KOPT-K1 (cell line): ENCODE data around the gene SPRYD3.
"Not testable (repeated sequence)": the region's sequence is repeated elsewhere in the genome, so short reads cannot be mapped to it uniquely, and the experiment has no call there.

Experiments
- H3K27ac ChIP-seq: fragments of 200-600 bp; sonication (generic); 2 replicates; pipeline ENCODE4 v1.5.1; 2016; ENCODE audit warnings: antibody characterized with exemption, mild to moderate bottlenecking, low read depth, low read length; ENCODE audit not compliant: poor library complexity, severe bottlenecking
- H3K36me3 ChIP-seq: fragments of 200-600 bp; sonication (generic); 2 replicates; pipeline ENCODE4 v1.5.1; 2017; ENCODE audit warnings: antibody characterized with exemption, mild to moderate bottlenecking, low read length, moderate library complexity; ENCODE audit not compliant: insufficient read depth
- H3K9me3 ChIP-seq: fragments of 200-600 bp; sonication (generic); 2 replicates; pipeline ENCODE4 v1.5.1; 2017; ENCODE audit warnings: antibody characterized with exemption, low read length, mild to moderate bottlenecking; ENCODE audit not compliant: insufficient read depth, poor library complexity, severe bottlenecking

The SPRYD3 gene

GRCh38 chr12:53045696-53046045 is 33.5 kb downstream of the SPRYD3 start:
- Histone ChIP-seq H3K36me3 (peaks cover 24% of the 10 kb centered on the region), H3K9me3 (no peaks in the 10 kb centered on the region), H3K27ac (no peak overlapping the region)

- Histone ChIP-seq H3K27ac (no peak overlapping the region), H3K36me3 (peaks cover 30% of the 10 kb centered on the region)
Measured at GRCh38 chr12:53044896-53045695, 34.1 kb downstream of the SPRYD3 start.

GRCh38 chr12:53044052-53044581 is 35.1 kb downstream of the SPRYD3 start:
- H3K36me3 ChIP-seq = peaks cover 39% of the 10 kb centered on the region
- H3K27ac ChIP-seq = no peak overlapping the region
- H3K9me3 ChIP-seq = no peaks in the 10 kb centered on the region

More at GRCh38 chr12:53044896-53045695, 34.1 kb downstream of the SPRYD3 start:
- no peaks in the 10 kb centered on the region for H3K9me3 ChIP-seq

GRCh38 chr12:53042607-53043454 is 36.4 kb downstream of the SPRYD3 start:
- no peak overlapping the region for H3K27ac ChIP-seq
- no peaks in the 10 kb centered on the region for H3K9me3 ChIP-seq
- H3K36me3 ChIP-seq = peaks cover 52% of the 10 kb centered on the region

GRCh38 chr12:53039851-53040250 is 39.3 kb downstream of the SPRYD3 start:
- H3K36me3 ChIP-seq = peaks cover 82% of the 10 kb centered on the region
- no peaks in the 10 kb centered on the region for H3K9me3 ChIP-seq
- no peak overlapping the region for H3K27ac ChIP-seq

- no peak overlapping the region for H3K27ac ChIP-seq
- no peaks in the 10 kb centered on the region for H3K9me3 ChIP-seq
- peaks cover 99% of the 10 kb centered on the region for H3K36me3 ChIP-seq
Measured at GRCh38 chr12:53036802-53037201, 42.4 kb downstream of the SPRYD3 start.

GRCh38 chr12:53034459-53034858 is 44.7 kb downstream of the SPRYD3 start:
- H3K27ac ChIP-seq = no peak overlapping the region
- no peaks in the 10 kb centered on the region for H3K9me3 ChIP-seq
- H3K36me3 ChIP-seq = peaks cover 99% of the 10 kb centered on the region

- H3K27ac ChIP-seq, H3K9me3 ChIP-seq: not testable (repeated sequence)
- H3K36me3 ChIP-seq = peaks cover 99% of the 10 kb centered on the region
Measured at GRCh38 chr12:53033832-53034231, 45.4 kb downstream of the SPRYD3 start.

- Histone ChIP-seq H3K36me3 (peaks cover 99% of the 10 kb centered on the region), H3K27ac (no peak overlapping the region)
Measured at GRCh38 chr12:53031616-53032015, 47.6 kb downstream of the SPRYD3 start.

GRCh38 chr12:53027014-53027413 is 52.2 kb downstream of the SPRYD3 start:
- peaks cover 99% of the 10 kb centered on the region for H3K36me3 ChIP-seq
- H3K27ac ChIP-seq, H3K9me3 ChIP-seq: not testable (repeated sequence)

More at GRCh38 chr12:53031616-53032015, 47.6 kb downstream of the SPRYD3 start:
- H3K9me3 ChIP-seq = no peaks in the 10 kb centered on the region

- peaks cover 99% of the 10 kb centered on the region for H3K36me3 ChIP-seq
- H3K27ac ChIP-seq = no peak overlapping the region
- no peaks in the 10 kb centered on the region for H3K9me3 ChIP-seq
Measured at GRCh38 chr12:53025250-53025649, 53.9 kb downstream of the SPRYD3 start.

GRCh38 chr12:53014709-53015108 is 64.5 kb downstream of the SPRYD3 start:
- Histone ChIP-seq H3K9me3 (no peaks in the 10 kb centered on the region), H3K27ac (no peak overlapping the region), H3K36me3 (peaks cover 97% of the 10 kb centered on the region)
